HL-60/S4 treated with phorbol 12-myristate 13-acetate at 8.2 ng/mL for 4 days and 3 days (cell line): ENCODE data around the gene AQP12B.

Experiments
- in situ Hi-C: fragments of 300-500 bp; cut with MboI; formaldehyde crosslinking; loops from 2 replicates; pipeline ENCODE4 v1.15.0; 2022; ENCODE audit warnings: low sequenced_read_pairs

Gene AQP12B

GRCh38 chr2:240651185-240651584 lies 31.5 kb downstream of the AQP12B start:
- in situ Hi-C loops, result no loop called here

- in situ Hi-C loops, result no loop called here
Observed at GRCh38 chr2:240650254-240650965, 32.3 kb downstream of the AQP12B start.

GRCh38 chr2:240649331-240649730 lies 33.4 kb downstream of the AQP12B start:
- in situ Hi-C loops, result no loop called here

- in situ Hi-C loops, result no loop called here
Observed at GRCh38 chr2:240648650-240649275, 33.9 kb downstream of the AQP12B start.

GRCh38 chr2:240648155-240648649 lies 34.5 kb downstream of the AQP12B start:
- in situ Hi-C loops, result no loop called here

GRCh38 chr2:240647503-240648154 lies 35.1 kb downstream of the AQP12B start:
- in situ Hi-C loops, result no loop called here

- in situ Hi-C loops, result no loop called here
Observed at GRCh38 chr2:240646900-240647502, 35.7 kb downstream of the AQP12B start.

GRCh38 chr2:240646176-240646899 lies 36.3 kb downstream of the AQP12B start:
- in situ Hi-C loops, result no loop called here

- in situ Hi-C loops, result no loop called here
Observed at GRCh38 chr2:240645801-240646175, 36.9 kb downstream of the AQP12B start.

- in situ Hi-C loops, result no loop called here
Observed at GRCh38 chr2:240645346-240645745, 37.3 kb downstream of the AQP12B start.

- in situ Hi-C loops, result no loop called here
Observed at GRCh38 chr2:240644859-240645301, 37.8 kb downstream of the AQP12B start.

- in situ Hi-C loops, result no loop called here
Observed at GRCh38 chr2:240644171-240644651, 38.5 kb downstream of the AQP12B start.

- in situ Hi-C loops, result no loop called here
Observed at GRCh38 chr2:240643811-240644150, 38.9 kb downstream of the AQP12B start.

- in situ Hi-C loops, result no loop called here
Observed at GRCh38 chr2:240643093-240643810, 39.4 kb downstream of the AQP12B start.

GRCh38 chr2:240642806-240643092 lies 39.9 kb downstream of the AQP12B start:
- in situ Hi-C loops, result no loop called here

- in situ Hi-C loops, result no loop called here
Observed at GRCh38 chr2:240642061-240642805, 40.5 kb downstream of the AQP12B start.

GRCh38 chr2:240640939-240641338 lies 41.7 kb downstream of the AQP12B start:
- in situ Hi-C loops, result no loop called here

- in situ Hi-C loops, result no loop called here
Observed at GRCh38 chr2:240639566-240639965, 43.1 kb downstream of the AQP12B start.

- in situ Hi-C loops, result no loop called here
Observed at GRCh38 chr2:240638512-240639160, 44.0 kb downstream of the AQP12B start.
